ENCODE results near the gene CCDC110.

Gene CCDC110

DNA sequence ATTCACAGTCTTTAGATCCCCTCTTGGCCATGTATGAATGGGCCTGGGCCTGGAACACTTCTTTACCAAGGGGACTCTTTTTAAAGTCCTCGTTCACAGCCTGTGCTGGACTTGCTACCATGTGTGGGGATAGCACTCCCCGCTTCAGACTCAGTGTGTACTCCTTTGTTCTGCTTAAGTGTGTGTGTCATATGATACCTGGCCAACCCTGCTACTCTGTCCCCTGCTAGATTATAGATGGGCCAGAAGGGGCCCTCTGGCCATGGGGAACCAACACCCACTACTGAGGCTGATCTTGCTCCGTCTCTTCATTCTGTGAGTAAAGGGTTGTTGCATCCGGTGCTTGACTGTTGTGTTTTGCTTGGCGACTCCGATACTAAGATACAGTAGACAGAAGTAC lies 8.0 kb downstream of the CCDC110 start:
- DNase-seq (ENCODE audit: low spot score) (no peak), ATAC-seq (ENCODE audit: low read depth) (no peak)
- TF ChIP-seq, protein P1, sequence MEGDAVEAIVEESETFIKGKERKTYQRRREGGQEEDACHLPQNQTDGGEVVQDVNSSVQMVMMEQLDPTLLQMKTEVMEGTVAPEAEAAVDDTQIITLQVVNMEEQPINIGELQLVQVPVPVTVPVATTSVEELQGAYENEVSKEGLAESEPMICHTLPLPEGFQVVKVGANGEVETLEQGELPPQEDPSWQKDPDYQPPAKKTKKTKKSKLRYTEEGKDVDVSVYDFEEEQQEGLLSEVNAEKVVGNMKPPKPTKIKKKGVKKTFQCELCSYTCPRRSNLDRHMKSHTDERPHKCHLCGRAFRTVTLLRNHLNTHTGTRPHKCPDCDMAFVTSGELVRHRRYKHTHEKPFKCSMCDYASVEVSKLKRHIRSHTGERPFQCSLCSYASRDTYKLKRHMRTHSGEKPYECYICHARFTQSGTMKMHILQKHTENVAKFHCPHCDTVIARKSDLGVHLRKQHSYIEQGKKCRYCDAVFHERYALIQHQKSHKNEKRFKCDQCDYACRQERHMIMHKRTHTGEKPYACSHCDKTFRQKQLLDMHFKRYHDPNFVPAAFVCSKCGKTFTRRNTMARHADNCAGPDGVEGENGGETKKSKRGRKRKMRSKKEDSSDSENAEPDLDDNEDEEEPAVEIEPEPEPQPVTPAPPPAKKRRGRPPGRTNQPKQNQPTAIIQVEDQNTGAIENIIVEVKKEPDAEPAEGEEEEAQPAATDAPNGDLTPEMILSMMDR (IDR thresholded peaks at IDR 0.05; ENCODE audit: poor library complexity, severe bottlenecking): no peak

DNA sequence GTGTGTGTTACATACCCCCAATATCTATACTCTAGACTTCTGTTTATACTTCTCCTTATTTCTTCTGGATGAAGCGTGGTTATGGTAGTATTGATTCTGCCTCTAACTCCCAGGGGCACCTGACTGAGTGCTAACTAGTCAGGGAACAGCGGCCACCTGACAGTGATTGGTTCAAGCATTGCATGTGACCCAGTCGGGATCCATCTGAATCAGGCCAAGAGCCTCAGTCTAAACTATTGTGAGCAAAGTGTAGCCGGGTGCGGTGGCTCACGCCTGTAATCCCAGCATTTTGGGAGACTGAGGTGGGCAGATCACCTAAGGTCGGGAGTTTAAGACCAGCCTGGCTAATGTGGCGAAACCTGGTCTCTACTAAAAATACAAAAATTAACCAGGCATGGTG lies 10.0 kb downstream of the CCDC110 start:
- ATAC-seq (ENCODE audit: low read depth): no peak
- TF ChIP-seq, protein P1 (IDR thresholded peaks at IDR 0.05; ENCODE audit: poor library complexity, severe bottlenecking): no peak
- H3K27ac ChIP-seq (ENCODE audit: poor library complexity, severe bottlenecking): no peak overlapping the region
- H3K27me3 ChIP-seq (ENCODE audit: insufficient read depth, poor library complexity, severe bottlenecking): no peaks in the 10 kb centered on the region
- no peak for DNase-seq (ENCODE audit: low spot score)
- H3K36me3 ChIP-seq (ENCODE audit: low read depth): no peaks in the 10 kb centered on the region
- no peaks in the 10 kb centered on the region for H3K4me1 ChIP-seq (ENCODE audit: insufficient read depth, poor library complexity, severe bottlenecking)
- no peak overlapping the region for H3K4me3 ChIP-seq (ENCODE audit: severe bottlenecking)
- no peaks in the 10 kb centered on the region for H3K9me3 ChIP-seq (ENCODE audit: severe bottlenecking)

More for the DNA sequence above, 8.0 kb downstream of the CCDC110 start:
- no peak overlapping the region for H3K27ac ChIP-seq (ENCODE audit: poor library complexity, severe bottlenecking)
- no peaks in the 10 kb centered on the region for H3K9me3 ChIP-seq (ENCODE audit: severe bottlenecking)
- H3K4me1 ChIP-seq (ENCODE audit: insufficient read depth, poor library complexity, severe bottlenecking): no peaks in the 10 kb centered on the region
- no peak overlapping the region for H3K4me3 ChIP-seq (ENCODE audit: severe bottlenecking)
- no peaks in the 10 kb centered on the region for H3K36me3 ChIP-seq (ENCODE audit: low read depth)
- peaks cover under 1% of the 10 kb centered on the region for H3K27me3 ChIP-seq (ENCODE audit: insufficient read depth, poor library complexity, severe bottlenecking)

DNA sequence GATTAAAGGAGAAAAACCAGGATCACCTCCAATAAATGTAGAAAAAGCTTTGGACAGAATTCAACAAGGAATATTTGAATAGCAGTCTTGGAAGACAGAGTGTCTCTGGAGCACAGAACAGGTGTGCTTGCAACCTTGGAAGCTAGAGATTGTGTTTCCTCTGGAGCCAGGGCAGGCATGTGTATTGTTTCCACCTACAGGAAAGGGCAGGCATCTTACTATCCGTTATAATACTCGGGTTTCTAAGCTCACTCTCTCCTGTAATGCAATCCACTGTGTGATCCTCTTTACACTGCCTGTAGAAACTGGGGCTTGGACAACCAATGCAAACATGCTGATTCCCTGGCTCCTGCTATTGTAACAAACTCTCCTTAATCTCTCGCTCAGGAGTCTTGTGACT lies 14.4 kb downstream of the CCDC110 start:
- Histone ChIP-seq H3K4me1 (ENCODE audit: insufficient read depth, poor library complexity, severe bottlenecking) (no peaks in the 10 kb centered on the region), H3K9me3 (ENCODE audit: severe bottlenecking) (no peaks in the 10 kb centered on the region), H3K36me3 (ENCODE audit: low read depth) (no peaks in the 10 kb centered on the region), H3K4me3 (ENCODE audit: severe bottlenecking) (no peak overlapping the region), H3K27ac (ENCODE audit: poor library complexity, severe bottlenecking) (no peak overlapping the region), H3K27me3 (ENCODE audit: insufficient read depth, poor library complexity, severe bottlenecking) (no peaks in the 10 kb centered on the region)
- peak; percentile 53; the same call in 1 of the 3 replicates for ATAC-seq (ENCODE audit: low read depth)
- no peak for DNase-seq (ENCODE audit: low spot score)
- TF ChIP-seq, protein P1 (IDR thresholded peaks at IDR 0.05; ENCODE audit: poor library complexity, severe bottlenecking): no peak

DNA sequence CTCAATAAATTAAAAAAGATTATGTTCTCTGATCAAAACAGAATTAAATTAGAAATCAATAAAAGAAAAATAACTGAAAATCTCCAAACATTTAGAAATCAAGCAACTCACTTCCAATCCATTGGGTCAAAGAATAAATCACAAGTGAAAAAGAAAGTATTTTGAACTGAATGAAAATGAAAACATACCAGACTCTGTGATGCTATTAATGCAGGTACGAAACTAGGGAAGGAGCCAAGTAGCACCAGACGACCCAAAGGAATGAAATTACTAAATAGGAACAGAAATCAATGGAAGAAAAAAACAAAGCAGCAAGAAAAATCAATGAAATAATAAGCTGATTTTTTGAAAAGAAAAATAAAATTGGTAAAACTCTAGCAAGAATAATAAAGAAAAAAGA lies 15.4 kb downstream of the CCDC110 start:
- no peak for ATAC-seq (ENCODE audit: low read depth)
- no peak for DNase-seq (ENCODE audit: low spot score)
- Histone ChIP-seq H3K27me3 (ENCODE audit: insufficient read depth, poor library complexity, severe bottlenecking) (no peaks in the 10 kb centered on the region), H3K9me3 (ENCODE audit: severe bottlenecking) (no peaks in the 10 kb centered on the region), H3K27ac (ENCODE audit: poor library complexity, severe bottlenecking) (no peak overlapping the region), H3K4me3 (ENCODE audit: severe bottlenecking) (no peak overlapping the region), H3K36me3 (ENCODE audit: low read depth) (no peaks in the 10 kb centered on the region), H3K4me1 (ENCODE audit: insufficient read depth, poor library complexity, severe bottlenecking) (no peaks in the 10 kb centered on the region)
- TF ChIP-seq, protein P1 (IDR thresholded peaks at IDR 0.05; ENCODE audit: poor library complexity, severe bottlenecking): no peak

DNA sequence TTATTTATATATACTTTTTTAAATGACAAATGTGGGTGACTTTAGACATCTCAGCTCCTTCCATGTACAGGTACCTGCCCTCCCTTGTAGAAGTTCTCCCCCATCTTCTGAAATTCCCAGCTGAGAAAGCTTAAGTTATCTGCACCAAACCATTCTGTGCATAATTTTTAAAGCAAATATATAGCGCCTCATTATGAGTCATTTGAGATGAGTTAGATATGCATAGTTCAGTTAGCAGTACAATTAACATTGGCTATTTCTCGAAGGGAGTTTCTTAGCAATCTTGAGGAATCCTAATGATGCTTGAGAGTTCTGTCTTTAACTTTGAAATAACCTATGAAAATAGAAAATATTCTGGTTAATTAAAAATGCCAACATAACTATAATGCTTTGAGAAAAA lies 26.3 kb downstream of the CCDC110 start:
- Histone ChIP-seq H3K4me1 (ENCODE audit: insufficient read depth, poor library complexity, severe bottlenecking) (no peaks in the 10 kb centered on the region), H3K27ac (ENCODE audit: poor library complexity, severe bottlenecking) (no peak overlapping the region), H3K36me3 (ENCODE audit: low read depth) (no peaks in the 10 kb centered on the region), H3K4me3 (ENCODE audit: severe bottlenecking) (no peak overlapping the region), H3K27me3 (ENCODE audit: insufficient read depth, poor library complexity, severe bottlenecking) (no peaks in the 10 kb centered on the region), H3K9me3 (ENCODE audit: severe bottlenecking) (no peaks in the 10 kb centered on the region)
- ATAC-seq (ENCODE audit: low read depth) (no peak), DNase-seq (ENCODE audit: low spot score) (no peak)
- TF ChIP-seq, protein P1 (IDR thresholded peaks at IDR 0.05; ENCODE audit: poor library complexity, severe bottlenecking): no peak
